Stromal cell of bone marrow (primary cell): Measurements from ENCODE around the gene APOA4.

Source experiments
- DNase-seq: peaks from one replicate; pipeline ENCODE4 v3.0.0-alpha.2; 2012; ENCODE audit warnings: low read depth

The APOA4 gene

GRCh38 chr11:116823031-116823843 is at the start of gene APOA4:
TSS of gene APOA4 (minus strand) at chr11:116823304. CDS start at chr11:116823191, 113 bp downstream.
- no peak for DNase-seq

- DNase-seq = peak; percentile 90
Measured at GRCh38 chr11:116871248-116871647, 48.1 kb upstream of the APOA4 start.

GRCh38 chr11:116870054-116870453 is 47.0 kb upstream of the APOA4 start:
- DNase-seq = no peak

- no peak for DNase-seq
Measured at GRCh38 chr11:116869610-116870009, 46.5 kb upstream of the APOA4 start.

GRCh38 chr11:116868066-116868465 is 45.0 kb upstream of the APOA4 start:
- DNase-seq = no peak

- DNase-seq = no peak
Measured at GRCh38 chr11:116867619-116868018, 44.5 kb upstream of the APOA4 start.

- no peak for DNase-seq
Measured at GRCh38 chr11:116866804-116867455, 43.8 kb upstream of the APOA4 start.

GRCh38 chr11:116865696-116866095 is 42.6 kb upstream of the APOA4 start:
- DNase-seq = peak; percentile 77

GRCh38 chr11:116864531-116864930 is 41.4 kb upstream of the APOA4 start:
- no peak for DNase-seq

- no peak for DNase-seq
Measured at GRCh38 chr11:116862951-116863350, 39.8 kb upstream of the APOA4 start.

GRCh38 chr11:116862185-116862584 is 39.1 kb upstream of the APOA4 start:
- no peak for DNase-seq

GRCh38 chr11:116861539-116861938 is 38.4 kb upstream of the APOA4 start:
- no peak for DNase-seq

- DNase-seq = no peak
Measured at GRCh38 chr11:116860303-116860702, 37.2 kb upstream of the APOA4 start.

GRCh38 chr11:116859175-116859574 is 36.1 kb upstream of the APOA4 start:
- no peak for DNase-seq

- DNase-seq = no peak
Measured at GRCh38 chr11:116857936-116858335, 34.8 kb upstream of the APOA4 start.

- DNase-seq = no peak
Measured at GRCh38 chr11:116857316-116857715, 34.2 kb upstream of the APOA4 start.

- DNase-seq = no peak
Measured at GRCh38 chr11:116856423-116856822, 33.3 kb upstream of the APOA4 start.

GRCh38 chr11:116855413-116855812 is 32.3 kb upstream of the APOA4 start:
- no peak for DNase-seq

GRCh38 chr11:116853461-116854073 is 30.5 kb upstream of the APOA4 start:
- DNase-seq = peak; percentile 95

GRCh38 chr11:116852261-116853031 is 29.3 kb upstream of the APOA4 start:
- DNase-seq = peak; percentile 52

GRCh38 chr11:116851626-116852025 is 28.5 kb upstream of the APOA4 start:
- DNase-seq = no peak

- no peak for DNase-seq
Measured at GRCh38 chr11:116849486-116849885, 26.4 kb upstream of the APOA4 start.
